ENCODE results near the gene MRM1.
A peak's percentile ranks its signal among the peaks of the same experiment; 100 is the strongest.

DNA sequence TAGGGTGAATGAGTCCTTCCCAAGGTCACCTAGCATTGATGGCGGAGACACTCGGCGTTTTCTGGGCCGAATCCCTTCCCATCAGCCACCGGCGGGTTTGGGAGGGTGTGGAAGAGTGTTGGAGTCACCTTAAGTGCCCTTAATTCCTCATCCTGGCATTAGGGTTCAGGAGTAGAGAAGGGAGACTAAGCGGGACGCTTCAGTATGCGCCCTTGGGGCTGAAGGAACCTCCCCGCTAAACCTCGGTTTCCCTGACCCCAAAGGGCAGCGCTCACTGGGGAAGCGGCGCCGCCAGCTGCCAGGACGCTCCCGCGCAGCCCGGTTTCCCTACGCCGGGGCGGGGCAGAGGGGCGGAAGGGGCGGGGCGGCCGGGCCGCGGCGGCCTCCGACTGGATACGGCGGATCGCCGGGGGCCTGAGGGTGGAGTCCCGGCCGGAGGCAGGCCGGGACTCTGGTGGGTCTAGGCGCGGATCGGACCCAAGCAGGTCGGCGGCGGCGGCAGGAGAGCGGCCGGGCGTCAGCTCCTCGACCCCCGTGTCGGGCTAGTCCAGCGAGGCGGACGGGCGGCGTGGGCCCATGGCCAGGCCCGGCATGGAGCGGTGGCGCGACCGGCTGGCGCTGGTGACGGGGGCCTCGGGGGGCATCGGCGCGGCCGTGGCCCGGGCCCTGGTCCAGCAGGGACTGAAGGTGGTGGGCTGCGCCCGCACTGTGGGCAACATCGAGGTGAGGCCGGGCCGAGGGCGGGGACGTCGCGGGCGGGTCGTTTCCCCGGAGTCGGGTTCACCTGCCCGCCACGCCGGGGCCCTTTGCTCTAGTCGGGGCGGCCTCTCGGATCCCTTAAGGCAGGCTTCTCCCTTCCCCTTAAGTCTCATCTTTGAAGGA lies 9.7 kb upstream of the MRM1 start, which contains the start of gene DHRS11:
- TF ChIP-seq, protein P1, sequence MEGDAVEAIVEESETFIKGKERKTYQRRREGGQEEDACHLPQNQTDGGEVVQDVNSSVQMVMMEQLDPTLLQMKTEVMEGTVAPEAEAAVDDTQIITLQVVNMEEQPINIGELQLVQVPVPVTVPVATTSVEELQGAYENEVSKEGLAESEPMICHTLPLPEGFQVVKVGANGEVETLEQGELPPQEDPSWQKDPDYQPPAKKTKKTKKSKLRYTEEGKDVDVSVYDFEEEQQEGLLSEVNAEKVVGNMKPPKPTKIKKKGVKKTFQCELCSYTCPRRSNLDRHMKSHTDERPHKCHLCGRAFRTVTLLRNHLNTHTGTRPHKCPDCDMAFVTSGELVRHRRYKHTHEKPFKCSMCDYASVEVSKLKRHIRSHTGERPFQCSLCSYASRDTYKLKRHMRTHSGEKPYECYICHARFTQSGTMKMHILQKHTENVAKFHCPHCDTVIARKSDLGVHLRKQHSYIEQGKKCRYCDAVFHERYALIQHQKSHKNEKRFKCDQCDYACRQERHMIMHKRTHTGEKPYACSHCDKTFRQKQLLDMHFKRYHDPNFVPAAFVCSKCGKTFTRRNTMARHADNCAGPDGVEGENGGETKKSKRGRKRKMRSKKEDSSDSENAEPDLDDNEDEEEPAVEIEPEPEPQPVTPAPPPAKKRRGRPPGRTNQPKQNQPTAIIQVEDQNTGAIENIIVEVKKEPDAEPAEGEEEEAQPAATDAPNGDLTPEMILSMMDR (optimal IDR thresholded peaks at IDR 0.05 in 1 of 3, IDR thresholded peaks at IDR 0.05 in 1 of 3, conservative IDR thresholded peaks at IDR 0.05 in 1 of 3; ENCODE audit: extremely low read depth in 1 of 3, insufficient read depth in 2 of 3, low read length in 3 of 3) = peak in 1 of 3 experiments; percentile 25
- TF ChIP-seq EZH2 (IDR thresholded peaks at IDR 0.05; ENCODE audit: low read length) = no peak

Measured in keratinocyte (primary cell).